T-cell (primary cell): ENCODE results near the gene MYOM1. TPM values are rescaled to one million over a fixed set of nuclear protein-coding genes. Genes with fewer than 3 reads are reported as not detected.

Experiments
- ATAC-seq, 4 experiments: fragments of 200-7000 bp in 3 of 4; fragments of 150-1000 bp in 1 of 4; cut with Tn5 transposase; replicated peaks in 1 of 4; 1 replicate in 3 of 4; 2 replicates in 1 of 4; pipeline ENCODE4 v1.10.0; 2021; ENCODE audit warnings: moderate library complexity in 3 of 4, mild to moderate bottlenecking in 2 of 4, moderate number of reproducible peaks in 1 of 4
- CTCF ChIA-PET, 2 donors: fragments of 300-600 bp; sonication (Branson Sonifier 250); formaldehyde crosslinking; loops; one replicate each; lab custom pipeline; 2022; ENCODE audit warnings: antibody characterized with exemption in 2 of 2; lab: Charles Lee
- POLR2A ChIA-PET, 2 donors: fragments of 300-600 bp; sonication (Branson Sonifier 250); formaldehyde crosslinking; loops; one replicate each; lab custom pipeline; 2022; ENCODE audit warnings: antibody characterized with exemption in 2 of 2; lab: Charles Lee
- DNase-seq, 35 experiments: peaks; one replicate each; pipeline versions ENCODE4 v3.0.0 to v3.0.0-alpha.2; 2013 to 2023
- H3K27ac ChIP-seq: one replicate; pipeline ENCODE4 v1.5.1; 2013; ENCODE audit warnings: low read length
- H3K27me3 ChIP-seq, 2 experiments: replicated peaks in 1 of 2; 1 replicate in 1 of 2; 2 replicates in 1 of 2; pipeline versions ENCODE4 v1.6.1 to v1.7.0; 2013; ENCODE audit warnings: low read length in 1 of 2, mixed read lengths in 1 of 2; ENCODE audit not compliant: control insufficient read depth in 2 of 2, insufficient read depth in 2 of 2; ENCODE audit errors: extremely low read depth in 1 of 2
- H3K36me3 ChIP-seq, 2 donors: 1 replicate in 1 of 2; 2 replicates in 1 of 2; pipeline versions ENCODE4 v1.6.1 to v1.7.0; 2013; ENCODE audit warnings: low read length in 1 of 2; ENCODE audit not compliant: control insufficient read depth in 2 of 2, insufficient read depth in 1 of 2; ENCODE audit errors: extremely low read depth in 1 of 2
- H3K4me1 ChIP-seq, 2 experiments: 1 replicate in 1 of 2; 2 replicates in 1 of 2; pipeline versions ENCODE4 v1.6.1 to v1.7.0; 2013; ENCODE audit warnings: low read length in 2 of 2, mixed read lengths in 1 of 2; ENCODE audit not compliant: insufficient read depth in 2 of 2, control insufficient read depth in 1 of 2; ENCODE audit errors: extremely low read depth in 1 of 2
- H3K4me3 ChIP-seq, 2 donors: 1 replicate in 1 of 2; 2 replicates in 1 of 2; pipeline versions ENCODE4 v1.5.1 to v1.7.0; 2013; ENCODE audit warnings: mild to moderate bottlenecking in 2 of 2, low read length in 1 of 2, moderate library complexity in 1 of 2; ENCODE audit not compliant: control insufficient read depth in 1 of 2; ENCODE audit errors: extremely low read depth in 1 of 2
- H3K9me3 ChIP-seq: 2 replicates; pipeline ENCODE4 v1.7.0; 2013
- H3K27ac Mint-ChIP-seq, 2 donors: one replicate each; pipeline ENCODE4 v1.8.0; 2020 to 2021; ENCODE audit warnings: mild to moderate bottlenecking in 2 of 2, mixed read lengths in 2 of 2
- H3K27me3 Mint-ChIP-seq, 2 donors: one replicate each; pipeline ENCODE4 v1.8.0; 2021 to 2022; ENCODE audit warnings: mixed read lengths in 2 of 2
- H3K36me3 Mint-ChIP-seq: one replicate; pipeline ENCODE4 v1.8.0; 2021; ENCODE audit warnings: mixed read lengths
- H3K4me1 Mint-ChIP-seq, 3 donors: one replicate each; pipeline ENCODE4 v1.8.0; 2020 to 2022; ENCODE audit warnings: mixed read lengths in 3 of 3, mild to moderate bottlenecking in 1 of 3
- H3K4me3 Mint-ChIP-seq, 3 donors: one replicate each; pipeline ENCODE4 v1.8.0; 2020 to 2022; ENCODE audit warnings: mild to moderate bottlenecking in 3 of 3, mixed read lengths in 3 of 3, moderate library complexity in 3 of 3
- H3K9me3 Mint-ChIP-seq, 3 donors: one replicate each; pipeline ENCODE4 v1.8.0; 2020 to 2022; ENCODE audit warnings: mixed read lengths in 3 of 3
- WGBS: methylation state at CpG from one replicate; pipeline ENCODE4 v1.1.5; 2013; ENCODE audit warnings: missing lambda C conversion rate; ENCODE audit not compliant: insufficient coverage; 5-methylcytosine and 5-hydroxymethylcytosine counted together
- total RNA-seq, 35 experiments: library from RNA in 6 of 35; stranded (reverse) in 6 of 35; fragments of 120-200 nt in 1 of 35; gene quantifications; one replicate each; pipeline versions ENCODE4 v1.2.1 to v1.2.4 and lab custom pipeline; 2013 to 2026

The MYOM1 gene
- total RNA-seq, 5 donors from 2014 or later (not counting 1 experiment from before 2014, with no cell fraction given): 0.98 to 7.0 (median 1.9) TPM

DNA sequence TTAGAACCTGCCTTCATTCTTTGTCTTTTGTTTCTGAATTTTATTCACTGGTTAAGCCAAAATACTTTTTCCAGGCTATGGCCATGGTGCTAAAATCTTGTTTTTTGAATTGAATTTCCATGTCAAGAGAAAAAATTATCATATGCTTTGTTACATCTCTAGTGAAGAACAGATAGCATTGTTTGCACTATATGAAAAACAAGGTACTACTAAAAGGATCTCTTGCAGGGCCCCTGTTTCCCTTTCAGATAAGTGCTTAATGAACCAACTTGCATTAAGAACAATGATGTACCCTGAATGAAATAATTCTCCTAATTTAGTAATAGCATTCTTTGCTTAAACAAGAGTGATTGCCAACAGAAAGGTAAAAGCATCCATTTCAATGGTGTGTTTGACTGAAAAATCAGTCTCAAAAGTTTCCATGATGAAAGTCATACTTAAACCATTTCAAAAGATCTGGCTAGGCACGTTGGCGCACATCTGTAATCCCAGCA lies 37.9 kb upstream of the MYOM1 start:
- Mint-ChIP-seq H3K9me3 (no peaks in the 10 kb centered on the region), H3K27ac (peak overlapping the region; percentile 51 to 100), H3K27me3 (no peaks in the 10 kb centered on the region), H3K4me1 (peaks cover 82 to 88% (median 85%) of the 10 kb centered on the region in 3 donors), H3K36me3 (peaks cover 54% of the 10 kb centered on the region), H3K4me3 (peak overlapping the region in 1 of 3 donors; percentile 44)
- H3K27me3 ChIP-seq: no peaks in the 10 kb centered on the region
- ATAC-seq: no peak
- no peak overlapping the region for H3K4me3 ChIP-seq
- no peak overlapping the region for H3K27ac ChIP-seq
- H3K9me3 ChIP-seq: no peaks in the 10 kb centered on the region
- 92% methylated on average over 2 of the region's 2 CpGs for WGBS
- no peak for DNase-seq
- CTCF ChIA-PET: interaction anchor here in 1 of 2 donors (0.7 kb wide), 1 partner anchor 12 kb away, joined by 4 read pairs; no protein-coding TSS in a partner anchor
- H3K36me3 ChIP-seq: peaks cover 0 to 65% of the 10 kb centered on the region in 2 donors
- H3K4me1 ChIP-seq: peaks cover 39 to 67% of the 10 kb centered on the region in 2 experiments
- POLR2A ChIA-PET: interaction anchor here in 1 of 2 donors (0.6 to 0.7 kb wide), 2 partner anchors 298 to 369 kb away, joined by 3 to 8 read pairs; no protein-coding TSS in a partner anchor

DNA sequence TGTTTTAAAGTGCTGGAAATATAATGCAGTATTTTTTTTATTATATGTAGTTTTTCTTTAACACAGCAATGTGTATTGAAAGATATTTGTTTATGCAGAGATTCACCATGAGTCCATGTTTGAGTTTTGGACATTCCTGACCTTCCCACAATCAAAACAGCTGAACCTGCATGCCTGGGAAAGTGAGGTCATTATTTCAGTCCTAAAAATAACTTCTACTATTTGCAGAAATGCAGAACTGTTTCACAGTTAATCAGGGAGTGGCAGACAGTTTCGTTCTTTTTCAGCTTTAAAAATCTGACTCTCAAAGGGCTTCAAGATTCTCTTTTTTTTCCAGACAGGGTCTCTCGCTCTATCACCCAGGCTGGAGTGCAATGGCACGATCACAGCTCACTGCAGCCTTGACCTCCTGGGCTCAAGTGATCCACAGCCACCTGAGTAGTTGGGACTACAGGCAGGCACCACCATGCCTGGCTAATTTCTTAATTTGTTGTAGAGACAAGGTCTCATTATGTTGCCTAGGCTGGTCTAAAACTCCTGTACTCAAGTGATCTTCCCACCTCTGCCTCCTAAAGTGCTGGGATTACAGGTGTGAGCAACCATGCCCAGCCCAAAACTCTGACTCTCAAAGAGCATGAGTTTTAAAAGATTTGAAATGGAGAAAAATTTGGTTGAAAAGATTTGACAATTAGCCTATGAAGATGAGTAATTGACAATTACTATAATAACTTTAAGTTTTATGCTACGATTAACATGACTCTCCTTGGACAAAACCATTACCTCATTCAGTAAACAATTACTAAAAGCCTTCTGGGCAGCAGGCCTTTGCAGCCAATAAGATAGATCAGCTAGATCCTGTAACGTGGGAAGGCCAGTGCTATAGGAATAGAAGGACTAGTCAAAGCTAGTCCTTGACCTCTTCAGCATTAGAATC lies 37.2 kb upstream of the MYOM1 start:
- H3K4me1 ChIP-seq: peaks cover 40 to 72% of the 10 kb centered on the region in 2 experiments
- no peak for DNase-seq
- CTCF ChIA-PET: interaction anchor here in 1 of 2 donors (0.7 to 1.2 kb wide), 2 partner anchors 41 to 263 kb away, joined by 3 to 4 read pairs; no protein-coding TSS in a partner anchor
- H3K9me3 Mint-ChIP-seq: no peaks in the 10 kb centered on the region
- H3K4me3 Mint-ChIP-seq: no peak overlapping the region
- peak overlapping the region; percentile 3 for H3K27ac ChIP-seq
- no peak for ATAC-seq
- no peaks in the 10 kb centered on the region for H3K27me3 ChIP-seq
- no peak overlapping the region for H3K4me3 ChIP-seq
- H3K27me3 Mint-ChIP-seq: no peaks in the 10 kb centered on the region
- peaks cover 88 to 93% (median 90%) of the 10 kb centered on the region in 3 donors for H3K4me1 Mint-ChIP-seq
- POLR2A ChIA-PET: interaction anchor here (0.6 kb wide), 2 partner anchors 191 to 369 kb away, joined by 5 to 8 read pairs; no protein-coding TSS in a partner anchor
- H3K27ac Mint-ChIP-seq: peak overlapping the region; percentile 77 to 100
- no peaks in the 10 kb centered on the region for H3K9me3 ChIP-seq
- H3K36me3 Mint-ChIP-seq: peaks cover 52% of the 10 kb centered on the region
- 85% methylated on average over 2 of the region's 5 CpGs for WGBS
- H3K36me3 ChIP-seq: peaks cover 0 to 65% of the 10 kb centered on the region in 2 donors

DNA sequence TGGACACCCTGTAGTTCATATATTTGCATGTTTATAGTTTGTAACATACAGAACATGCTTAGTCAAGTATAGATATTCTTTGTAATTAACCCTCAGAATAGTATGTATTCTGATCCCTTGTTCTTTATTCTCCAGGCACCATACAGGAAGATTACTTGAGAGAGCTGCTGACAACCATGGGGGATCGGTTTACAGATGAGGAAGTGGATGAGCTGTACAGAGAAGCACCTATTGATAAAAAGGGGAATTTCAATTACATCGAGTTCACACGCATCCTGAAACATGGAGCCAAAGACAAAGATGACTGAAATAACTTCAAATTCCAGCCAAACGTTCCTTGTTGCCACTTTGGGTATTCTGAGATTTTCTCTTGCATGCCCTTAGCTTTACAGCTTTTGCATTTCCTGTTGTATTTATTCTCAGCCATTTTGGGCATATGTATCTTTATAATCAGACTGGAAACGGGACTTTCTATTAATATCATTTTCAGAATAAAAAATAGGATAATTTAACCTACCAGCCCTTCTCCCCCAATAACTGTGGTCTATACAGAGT lies 35.9 kb upstream of the MYOM1 start:
- H3K4me1 ChIP-seq: peaks cover 37 to 81% of the 10 kb centered on the region in 2 experiments
- DNase-seq (no peak), ATAC-seq (no peak)
- Mint-ChIP-seq H3K4me3 (peak overlapping the region in 1 of 3 donors; percentile 41), H3K27me3 (no peaks in the 10 kb centered on the region), H3K27ac (peak overlapping the region; percentile 72 to 81), H3K9me3 (no peaks in the 10 kb centered on the region), H3K36me3 (peaks cover 53% of the 10 kb centered on the region), H3K4me1 (peaks cover 92 to 97% (median 93%) of the 10 kb centered on the region in 3 donors)
- peaks cover 0 to 68% of the 10 kb centered on the region in 2 donors for H3K36me3 ChIP-seq
- POLR2A ChIA-PET: no interaction called here
- no peaks in the 10 kb centered on the region for H3K27me3 ChIP-seq
- H3K4me3 ChIP-seq: no peak overlapping the region
- CTCF ChIA-PET: interaction anchor here (0.6 to 1.2 kb wide), 8 partner anchors 10 to 411 kb away, joined by 3 to 4 read pairs (median 3); no protein-coding TSS in a partner anchor
- peak overlapping the region; percentile 6 for H3K27ac ChIP-seq
- H3K9me3 ChIP-seq: no peaks in the 10 kb centered on the region
- WGBS: 100% methylated on average over 1 of the region's 5 CpGs

DNA sequence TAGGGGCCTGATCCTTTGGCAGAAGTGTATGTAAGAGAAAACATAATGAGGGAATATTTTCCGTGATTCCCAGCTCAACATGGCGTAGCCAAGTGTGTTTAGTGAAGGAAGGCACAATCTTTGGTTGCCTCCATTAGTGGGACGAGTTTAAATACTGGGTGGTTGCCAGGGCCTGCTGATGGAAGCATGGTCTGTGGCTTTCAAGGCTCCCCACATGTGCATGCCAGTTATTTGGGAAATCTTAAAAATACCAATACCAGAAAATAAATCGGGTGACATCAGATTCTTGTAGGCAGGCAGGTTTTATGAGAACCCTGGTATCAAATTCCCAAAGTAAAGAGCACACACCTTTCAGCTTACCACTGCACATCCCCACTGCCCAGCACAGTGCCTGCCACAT lies 35.0 kb upstream of the MYOM1 start:
- no peaks in the 10 kb centered on the region for H3K9me3 Mint-ChIP-seq
- peaks cover 57% of the 10 kb centered on the region for H3K36me3 Mint-ChIP-seq
- DNase-seq (no peak), ATAC-seq (no peak)
- H3K36me3 ChIP-seq: peaks cover 0 to 68% of the 10 kb centered on the region in 2 donors
- H3K4me1 ChIP-seq: peaks cover 29 to 78% of the 10 kb centered on the region in 2 experiments
- WGBS: no CpG with 5 or more reads among the region's 4 CpGs
- no peaks in the 10 kb centered on the region for H3K27me3 Mint-ChIP-seq
- no peak overlapping the region for H3K4me3 ChIP-seq
- H3K27ac Mint-ChIP-seq: peak overlapping the region; percentile 72 to 87
- H3K27me3 ChIP-seq: no peaks in the 10 kb centered on the region
- no peak overlapping the region for H3K27ac ChIP-seq
- ChIA-PET POLR2A (no interaction called here), CTCF (interaction anchor here (0.5 to 1.4 kb wide), 3 partner anchors 8 to 341 kb away, joined by 3 to 5 read pairs (median 3); no protein-coding TSS in a partner anchor)
- peak overlapping the region in 1 of 3 donors; percentile 68 for H3K4me3 Mint-ChIP-seq
- no peaks in the 10 kb centered on the region for H3K9me3 ChIP-seq
- H3K4me1 Mint-ChIP-seq: peaks cover 93 to 96% (median 94%) of the 10 kb centered on the region in 3 donors

DNA sequence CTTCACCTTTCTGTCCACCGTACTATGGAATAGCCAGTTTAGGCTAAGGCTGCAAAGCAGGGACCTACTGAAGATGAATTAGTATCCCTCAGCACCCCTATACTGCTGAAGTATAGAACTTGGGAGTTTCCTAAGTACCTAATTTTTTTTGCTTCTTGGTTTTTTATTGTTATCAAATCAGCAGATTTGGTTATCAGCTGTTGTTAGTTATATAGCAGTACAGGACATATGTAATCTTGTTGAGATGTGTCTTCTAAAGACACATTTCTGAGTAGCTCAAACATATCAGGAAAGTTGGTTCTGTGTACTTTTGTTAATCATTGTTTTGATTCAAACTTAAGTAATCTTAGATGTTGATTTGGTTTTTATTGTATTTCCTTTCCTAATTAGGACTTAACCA lies 33.1 kb upstream of the MYOM1 start:
- Histone ChIP-seq H3K9me3 (no peaks in the 10 kb centered on the region), H3K36me3 (peaks cover 0 to 61% of the 10 kb centered on the region in 2 donors), H3K27me3 (no peaks in the 10 kb centered on the region), H3K4me1 (peaks cover 34 to 66% of the 10 kb centered on the region in 2 experiments), H3K27ac (peak overlapping the region; percentile 39), H3K4me3 (no peak overlapping the region)
- DNase-seq (no peak), ATAC-seq (no peak)
- ChIA-PET POLR2A (interaction anchor here (0.6 to 0.9 kb wide), 2 partner anchors 8 kb away, joined by 3 to 4 read pairs; no protein-coding TSS in a partner anchor), CTCF (interaction anchor here in 1 of 2 donors (1.2 to 1.3 kb wide), 3 partner anchors 10 to 268 kb away, joined by 3 read pairs; no protein-coding TSS in a partner anchor)
- WGBS: no CpG with 5 or more reads among the region's 1 CpG
- H3K36me3 Mint-ChIP-seq: peaks cover 54% of the 10 kb centered on the region
- no peaks in the 10 kb centered on the region for H3K27me3 Mint-ChIP-seq
- no peaks in the 10 kb centered on the region for H3K9me3 Mint-ChIP-seq
- peak overlapping the region; percentile 60 to 68 (median 66) for H3K4me3 Mint-ChIP-seq
- peak overlapping the region; percentile 89 to 92 for H3K27ac Mint-ChIP-seq
- peaks cover 79 to 83% (median 80%) of the 10 kb centered on the region in 3 donors for H3K4me1 Mint-ChIP-seq
